GM12873 (cell line): Measurements from ENCODE around the gene DTX4.

ENCODE experiments used
- CTCF ChIP-seq: IDR thresholded peaks from 2 replicates; pipeline ENCODE4 v1.5.1; 2012; ENCODE audit warnings: low read depth, mild to moderate bottlenecking, moderate library complexity, low read length, control low read depth; ENCODE audit not compliant: insufficient read depth; ENCODE audit errors: missing control alignments

DTX4 gene

GRCh38 chr11:59187587-59187986 lies 15.7 kb downstream of the DTX4 start:
- TF ChIP-seq CTCF = no peak

GRCh38 chr11:59188954-59189353 lies 17.0 kb downstream of the DTX4 start:
- TF ChIP-seq CTCF = no peak

- TF ChIP-seq CTCF = no peak
These were observed 18.1 kb downstream of the DTX4 start for GRCh38 chr11:59189986-59190385.

GRCh38 chr11:59191095-59191494 lies 19.2 kb downstream of the DTX4 start:
- TF ChIP-seq CTCF = no peak

- TF ChIP-seq CTCF = no peak
These were observed 20.0 kb downstream of the DTX4 start for GRCh38 chr11:59191890-59192289.

GRCh38 chr11:59192446-59193020 lies 20.6 kb downstream of the DTX4 start:
- TF ChIP-seq CTCF = no peak

GRCh38 chr11:59193587-59194130 lies 21.7 kb downstream of the DTX4 start:
- TF ChIP-seq CTCF = no peak
